Activated naive CD8-positive, alpha-beta T cell treated with anti-CD3 and anti-CD28 coated beads for 36 hours (primary cell): ENCODE data around the gene BEND4. TPM values are rescaled to one million over a fixed set of nuclear protein-coding genes. Genes with fewer than 3 reads are reported as not detected.

Experiments used
- DNase-seq: peaks from one replicate; pipeline ENCODE4 v3.0.0; 2021
- H3K27ac Mint-ChIP-seq: one replicate; pipeline ENCODE4 v1.8.0; 2022; ENCODE audit warnings: mild to moderate bottlenecking, moderate library complexity, mixed read lengths
- H3K27me3 Mint-ChIP-seq: one replicate; pipeline ENCODE4 v1.8.0; 2022; ENCODE audit warnings: mild to moderate bottlenecking, mixed read lengths
- H3K36me3 Mint-ChIP-seq: one replicate; pipeline ENCODE4 v1.8.0; 2021; ENCODE audit warnings: mild to moderate bottlenecking, mixed read lengths
- H3K4me1 Mint-ChIP-seq: one replicate; pipeline ENCODE4 v1.8.0; 2021; ENCODE audit warnings: mixed read lengths
- H3K4me3 Mint-ChIP-seq: one replicate; pipeline ENCODE4 v1.8.0; 2022; ENCODE audit warnings: mild to moderate bottlenecking, moderate library complexity, mixed read lengths
- H3K9me3 Mint-ChIP-seq: one replicate; pipeline ENCODE4 v1.8.0; 2022; ENCODE audit warnings: mixed read lengths
- total RNA-seq, 2 experiments: library from RNA; stranded (reverse); gene quantifications; one replicate each; pipeline ENCODE4 v1.2.3, GENCODE V29; 2021

BEND4 gene
- total RNA-seq, 2 experiments from 2014 or later, result 1.2 to 1.4 TPM

GRCh38 chr4:42136371-42136770 lies 16.1 kb downstream of the BEND4 start:
- Mint-ChIP-seq H3K27ac (no peak overlapping the region), H3K27me3 (peaks cover 10% of the 10 kb centered on the region), H3K9me3 (no peaks in the 10 kb centered on the region), H3K36me3 (no peaks in the 10 kb centered on the region), H3K4me3 (no peak overlapping the region), H3K4me1 (no peaks in the 10 kb centered on the region)
- DNase-seq, result no peak

DNA sequence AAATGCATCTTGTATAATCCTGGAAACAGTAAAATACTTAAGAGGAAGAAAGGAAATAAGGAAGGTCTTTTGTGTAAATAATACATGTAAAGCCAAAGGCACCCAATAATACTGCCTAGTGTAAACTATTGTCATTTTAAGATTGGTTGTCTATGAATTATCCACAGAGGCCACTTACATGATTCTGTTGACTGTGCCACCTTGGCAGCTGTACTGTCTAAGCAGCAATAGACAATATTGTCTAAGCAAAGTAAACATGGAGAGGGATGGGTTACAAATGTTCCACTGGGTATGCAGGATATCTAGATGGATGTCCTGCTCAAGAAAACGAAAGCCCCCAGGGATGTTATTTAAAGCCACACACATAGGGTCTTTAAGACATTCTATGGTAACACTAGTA lies 19.4 kb downstream of the BEND4 start:
- Mint-ChIP-seq H3K9me3 (no peaks in the 10 kb centered on the region), H3K27ac (no peak overlapping the region), H3K27me3 (peaks cover 1% of the 10 kb centered on the region), H3K4me3 (no peak overlapping the region), H3K4me1 (no peaks in the 10 kb centered on the region), H3K36me3 (no peaks in the 10 kb centered on the region)
- DNase-seq, result no peak

GRCh38 chr4:42132099-42132498 lies 20.4 kb downstream of the BEND4 start:
- no peak overlapping the region for H3K4me3 Mint-ChIP-seq
- no peak overlapping the region for H3K27ac Mint-ChIP-seq
- H3K4me1 Mint-ChIP-seq, result no peaks in the 10 kb centered on the region
- H3K36me3 Mint-ChIP-seq, result no peaks in the 10 kb centered on the region
- no peaks in the 10 kb centered on the region for H3K9me3 Mint-ChIP-seq
- no peaks in the 10 kb centered on the region for H3K27me3 Mint-ChIP-seq
- no peak for DNase-seq

GRCh38 chr4:42123071-42123644 lies 29.3 kb downstream of the BEND4 start:
- Mint-ChIP-seq H3K27me3 (no peaks in the 10 kb centered on the region), H3K9me3 (no peaks in the 10 kb centered on the region), H3K27ac (no peak overlapping the region), H3K36me3 (no peaks in the 10 kb centered on the region), H3K4me3 (no peak overlapping the region), H3K4me1 (no peaks in the 10 kb centered on the region)
- no peak for DNase-seq

GRCh38 chr4:42122237-42122636 lies 30.2 kb downstream of the BEND4 start:
- H3K9me3 Mint-ChIP-seq, result no peaks in the 10 kb centered on the region
- no peak for DNase-seq
- no peak overlapping the region for H3K4me3 Mint-ChIP-seq
- no peaks in the 10 kb centered on the region for H3K36me3 Mint-ChIP-seq
- peaks cover 4% of the 10 kb centered on the region for H3K27me3 Mint-ChIP-seq
- H3K27ac Mint-ChIP-seq, result no peak overlapping the region
- H3K4me1 Mint-ChIP-seq, result no peaks in the 10 kb centered on the region

GRCh38 chr4:42119886-42120285 lies 32.6 kb downstream of the BEND4 start:
- Mint-ChIP-seq H3K4me3 (no peak overlapping the region), H3K4me1 (no peaks in the 10 kb centered on the region), H3K36me3 (no peaks in the 10 kb centered on the region), H3K27ac (no peak overlapping the region), H3K27me3 (peaks cover 10% of the 10 kb centered on the region), H3K9me3 (no peaks in the 10 kb centered on the region)
- DNase-seq, result no peak

DNA sequence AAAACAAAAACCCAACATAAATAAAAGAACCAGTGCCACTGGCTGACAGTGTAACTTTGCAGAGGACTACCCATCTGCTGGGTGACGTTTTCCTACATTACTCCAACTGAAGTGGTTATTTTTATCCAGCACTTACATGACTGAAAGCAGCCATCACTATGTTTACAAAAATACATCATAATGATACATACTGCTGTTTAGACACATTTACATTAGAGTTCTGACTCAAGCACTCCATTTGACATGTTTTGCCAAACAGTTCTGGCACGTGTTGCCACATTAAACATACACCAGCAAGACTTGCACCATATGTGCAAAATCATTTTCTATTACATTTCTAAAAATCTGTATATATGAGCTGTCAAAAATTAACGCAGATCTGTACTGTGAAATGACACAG lies 39.6 kb downstream of the BEND4 start:
- no peak for DNase-seq
- no peak overlapping the region for H3K4me3 Mint-ChIP-seq
- H3K27me3 Mint-ChIP-seq, result peaks cover 21% of the 10 kb centered on the region

DNA sequence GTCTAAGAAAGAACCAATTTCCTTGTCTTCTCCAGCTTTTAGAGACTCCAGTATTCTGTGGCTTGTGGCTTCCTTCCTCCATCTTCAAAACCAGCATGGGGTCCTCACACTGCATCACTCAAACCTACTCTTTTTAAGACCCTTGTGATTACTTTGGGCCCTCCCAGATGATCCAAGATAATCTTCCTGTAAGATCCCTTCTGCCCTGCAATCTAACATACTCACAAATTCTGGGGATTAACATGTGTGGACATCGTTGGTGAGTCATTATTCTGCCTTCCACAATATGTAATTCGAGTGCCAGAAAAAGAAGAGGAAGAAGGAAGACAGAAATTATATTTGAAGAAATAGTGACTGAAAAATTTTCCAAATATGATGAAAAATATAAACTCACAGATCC lies 47.9 kb downstream of the BEND4 start:
- no peak overlapping the region for H3K27ac Mint-ChIP-seq

More for the DNA sequence above, 39.6 kb downstream of the BEND4 start:
- Mint-ChIP-seq H3K4me1 (no peaks in the 10 kb centered on the region), H3K36me3 (no peaks in the 10 kb centered on the region), H3K27ac (no peak overlapping the region), H3K9me3 (peaks cover 2% of the 10 kb centered on the region)

GRCh38 chr4:42101446-42101975 lies 50.9 kb downstream of the BEND4 start:
- H3K27ac Mint-ChIP-seq, result no peak overlapping the region
- no peak for DNase-seq
- no peaks in the 10 kb centered on the region for H3K27me3 Mint-ChIP-seq
- H3K4me3 Mint-ChIP-seq, result no peak overlapping the region
- no peaks in the 10 kb centered on the region for H3K4me1 Mint-ChIP-seq
- no peaks in the 10 kb centered on the region for H3K36me3 Mint-ChIP-seq
- peaks cover 4% of the 10 kb centered on the region for H3K9me3 Mint-ChIP-seq

More for the DNA sequence above, 47.9 kb downstream of the BEND4 start:
- no peaks in the 10 kb centered on the region for H3K36me3 Mint-ChIP-seq
- no peak overlapping the region for H3K4me3 Mint-ChIP-seq
- H3K4me1 Mint-ChIP-seq, result no peaks in the 10 kb centered on the region
- no peak for DNase-seq
- peaks cover 7% of the 10 kb centered on the region for H3K27me3 Mint-ChIP-seq
- peaks cover 4% of the 10 kb centered on the region for H3K9me3 Mint-ChIP-seq

- Mint-ChIP-seq H3K27me3 (no peaks in the 10 kb centered on the region), H3K4me1 (no peaks in the 10 kb centered on the region), H3K9me3 (no peaks in the 10 kb centered on the region), H3K27ac (no peak overlapping the region), H3K36me3 (peaks cover 19% of the 10 kb centered on the region), H3K4me3 (no peak overlapping the region)
- DNase-seq, result no peak
Observed at GRCh38 chr4:42088386-42088785, 64.1 kb downstream of the BEND4 start.

- no peak for DNase-seq
- Mint-ChIP-seq H3K36me3 (peaks cover 19% of the 10 kb centered on the region), H3K27ac (no peak overlapping the region), H3K9me3 (no peaks in the 10 kb centered on the region), H3K27me3 (no peaks in the 10 kb centered on the region), H3K4me3 (no peak overlapping the region), H3K4me1 (no peaks in the 10 kb centered on the region)
Observed at GRCh38 chr4:42083816-42084215, 68.6 kb downstream of the BEND4 start.

DNA sequence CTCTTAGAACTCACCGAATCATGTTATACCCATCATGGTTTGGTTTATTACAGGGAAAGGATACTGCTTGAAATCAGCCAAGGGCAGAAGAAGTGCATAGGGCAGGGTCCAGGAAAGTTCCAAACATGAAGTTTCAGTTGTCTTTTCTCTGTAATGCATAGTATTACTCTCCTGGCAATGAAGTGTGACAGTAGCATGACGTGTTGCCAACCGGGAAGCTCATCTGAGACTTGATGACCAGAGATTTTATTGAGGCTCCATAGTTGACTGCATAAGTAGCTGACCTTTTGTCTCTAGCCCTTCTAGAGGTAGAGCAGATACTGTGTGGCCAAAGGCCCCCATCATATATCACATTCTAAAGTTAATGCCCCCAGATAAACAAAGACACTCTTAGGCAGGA lies 72.1 kb downstream of the BEND4 start:
- no peaks in the 10 kb centered on the region for H3K27me3 Mint-ChIP-seq
- H3K27ac Mint-ChIP-seq, result no peak overlapping the region
- H3K4me1 Mint-ChIP-seq, result no peaks in the 10 kb centered on the region
- no peak for DNase-seq
- no peak overlapping the region for H3K4me3 Mint-ChIP-seq
- peaks cover 6% of the 10 kb centered on the region for H3K36me3 Mint-ChIP-seq
- H3K9me3 Mint-ChIP-seq, result no peaks in the 10 kb centered on the region

- Mint-ChIP-seq H3K36me3 (peaks cover 9% of the 10 kb centered on the region), H3K4me3 (no peak overlapping the region), H3K9me3 (no peaks in the 10 kb centered on the region), H3K27ac (no peak overlapping the region), H3K27me3 (no peaks in the 10 kb centered on the region), H3K4me1 (no peaks in the 10 kb centered on the region)
- DNase-seq, result no peak
Observed at GRCh38 chr4:42078184-42078801, 74.2 kb downstream of the BEND4 start.

- H3K4me3 Mint-ChIP-seq, result no peak overlapping the region
- no peaks in the 10 kb centered on the region for H3K9me3 Mint-ChIP-seq
- DNase-seq, result no peak
- no peak overlapping the region for H3K27ac Mint-ChIP-seq
- peaks cover 16% of the 10 kb centered on the region for H3K36me3 Mint-ChIP-seq
- H3K27me3 Mint-ChIP-seq, result no peaks in the 10 kb centered on the region
- no peaks in the 10 kb centered on the region for H3K4me1 Mint-ChIP-seq
Observed at GRCh38 chr4:42074294-42074693, 78.2 kb downstream of the BEND4 start.

DNA sequence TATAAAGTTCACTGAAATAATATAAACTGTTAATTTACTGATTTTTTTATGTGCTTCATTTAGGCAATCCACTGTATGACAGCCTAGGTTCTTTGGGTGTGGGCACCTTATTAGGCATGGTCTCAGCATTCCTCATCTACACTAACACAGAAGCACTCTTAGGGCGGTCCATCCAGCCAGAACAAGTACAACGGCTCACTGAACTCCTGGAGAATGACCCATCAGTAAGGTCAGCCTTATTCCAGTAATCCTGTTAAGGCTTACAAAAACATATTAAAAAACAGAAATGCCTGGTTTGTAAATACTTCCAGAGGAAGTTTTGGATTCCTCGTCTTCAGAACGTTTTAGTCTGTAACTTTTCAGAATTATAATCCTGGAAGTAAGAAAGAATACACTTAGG lies 82.0 kb downstream of the BEND4 start:
- no peaks in the 10 kb centered on the region for H3K27me3 Mint-ChIP-seq
- peaks cover 14% of the 10 kb centered on the region for H3K36me3 Mint-ChIP-seq
- no peak overlapping the region for H3K27ac Mint-ChIP-seq
- no peak for DNase-seq
- H3K4me1 Mint-ChIP-seq, result no peaks in the 10 kb centered on the region
- H3K9me3 Mint-ChIP-seq, result no peaks in the 10 kb centered on the region
- H3K4me3 Mint-ChIP-seq, result no peak overlapping the region

- Mint-ChIP-seq H3K4me1 (no peaks in the 10 kb centered on the region), H3K36me3 (peaks cover 17% of the 10 kb centered on the region), H3K27me3 (no peaks in the 10 kb centered on the region), H3K9me3 (no peaks in the 10 kb centered on the region), H3K4me3 (no peak overlapping the region), H3K27ac (no peak overlapping the region)
- DNase-seq, result no peak
Observed at GRCh38 chr4:42067264-42067663, 85.2 kb downstream of the BEND4 start.
